HG02981 (cell line): ENCODE data around the gene AMH.
"Not testable (repeated sequence)": the region's sequence is repeated elsewhere in the genome, so short reads cannot be mapped to it uniquely, and the experiment has no call there.

Source experiments
- ATAC-seq: cut with Tn5 transposase; IDR thresholded peaks from one replicate; pipeline ENCODE4 v1.9.1; 2021; ENCODE audit warnings: mild to moderate bottlenecking, moderate library complexity; ENCODE audit not compliant: unreplicated experiment

AMH gene

DNA sequence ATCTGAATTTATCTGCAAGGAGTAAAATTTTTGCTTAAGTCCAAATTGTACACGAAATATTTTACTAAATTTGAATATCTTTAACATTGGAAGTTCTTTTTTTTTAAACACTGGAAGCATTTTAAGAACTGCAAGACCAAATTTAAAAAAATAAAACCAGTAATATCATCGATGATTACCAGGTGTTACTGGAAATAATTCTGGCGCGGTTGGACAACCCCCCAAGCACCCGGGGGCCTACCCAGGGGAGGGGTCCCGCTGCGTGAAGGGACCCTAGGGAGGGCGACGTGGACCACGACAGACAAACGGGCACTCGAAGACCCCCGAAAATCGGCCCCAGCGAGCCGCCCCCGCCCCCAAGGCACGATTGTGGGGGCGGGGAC lies 19.7 kb downstream of the AMH start:
- ATAC-seq, result no peak

DNA sequence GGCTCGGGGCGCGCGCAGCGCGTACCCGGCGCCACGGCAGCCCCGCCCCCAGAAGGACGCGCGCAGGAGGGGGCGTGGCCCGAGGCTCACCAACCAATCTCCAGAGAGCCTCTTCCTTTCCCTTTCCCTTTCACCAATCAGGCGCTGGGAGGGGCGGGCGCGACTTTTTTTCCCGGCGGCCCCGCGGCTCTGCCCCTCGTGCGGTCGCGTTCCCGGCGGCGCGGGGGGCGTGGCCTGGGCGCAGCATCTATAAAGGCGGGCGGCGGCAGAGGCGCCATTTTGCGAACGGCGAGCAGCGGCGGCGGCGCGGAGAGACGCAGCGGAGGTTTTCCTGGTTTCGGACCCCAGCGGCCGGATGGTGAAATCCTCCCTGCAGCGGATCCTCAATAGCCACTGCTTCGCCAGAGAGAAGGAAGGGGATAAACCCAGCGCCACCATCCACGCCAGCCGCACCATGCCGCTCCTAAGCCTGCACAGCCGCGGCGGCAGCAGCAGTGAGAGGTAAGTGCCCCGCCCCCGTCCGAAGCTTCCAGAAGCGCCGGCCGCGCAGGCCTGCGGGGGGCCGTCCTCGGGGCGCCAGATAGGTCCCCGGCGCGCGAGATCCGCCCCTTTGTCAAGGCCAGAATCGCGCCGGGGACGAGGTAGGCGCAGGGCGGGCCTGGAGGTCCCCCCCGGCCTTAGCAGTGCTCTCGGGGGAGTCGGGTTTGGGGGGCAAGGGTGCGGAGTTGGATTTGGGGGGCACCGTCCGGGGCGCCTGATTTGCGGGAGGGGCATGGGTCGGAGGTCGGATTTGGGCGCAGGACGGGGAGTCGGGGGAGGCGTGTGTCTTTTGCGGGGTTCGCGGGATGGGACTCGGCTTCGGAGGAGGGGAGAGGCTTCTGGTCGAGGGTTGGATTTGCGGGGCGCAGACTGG lies 20.4 kb downstream of the AMH start:
- peak; percentile 53 for ATAC-seq

DNA sequence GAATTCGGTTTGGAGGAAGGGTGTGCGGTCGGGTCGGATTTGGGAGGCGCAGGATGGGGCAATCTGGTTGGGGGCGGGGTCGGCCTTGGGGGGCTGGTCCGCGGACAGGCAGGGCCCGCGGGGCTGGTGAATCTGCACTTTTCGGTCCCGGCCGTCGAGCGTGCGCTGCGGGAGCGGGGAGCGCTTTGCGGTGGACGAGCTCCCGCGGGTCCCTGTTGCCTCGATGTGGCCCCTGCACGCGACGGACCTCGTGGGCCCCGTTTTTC lies 21.0 kb downstream of the AMH start:
- no peak for ATAC-seq

DNA sequence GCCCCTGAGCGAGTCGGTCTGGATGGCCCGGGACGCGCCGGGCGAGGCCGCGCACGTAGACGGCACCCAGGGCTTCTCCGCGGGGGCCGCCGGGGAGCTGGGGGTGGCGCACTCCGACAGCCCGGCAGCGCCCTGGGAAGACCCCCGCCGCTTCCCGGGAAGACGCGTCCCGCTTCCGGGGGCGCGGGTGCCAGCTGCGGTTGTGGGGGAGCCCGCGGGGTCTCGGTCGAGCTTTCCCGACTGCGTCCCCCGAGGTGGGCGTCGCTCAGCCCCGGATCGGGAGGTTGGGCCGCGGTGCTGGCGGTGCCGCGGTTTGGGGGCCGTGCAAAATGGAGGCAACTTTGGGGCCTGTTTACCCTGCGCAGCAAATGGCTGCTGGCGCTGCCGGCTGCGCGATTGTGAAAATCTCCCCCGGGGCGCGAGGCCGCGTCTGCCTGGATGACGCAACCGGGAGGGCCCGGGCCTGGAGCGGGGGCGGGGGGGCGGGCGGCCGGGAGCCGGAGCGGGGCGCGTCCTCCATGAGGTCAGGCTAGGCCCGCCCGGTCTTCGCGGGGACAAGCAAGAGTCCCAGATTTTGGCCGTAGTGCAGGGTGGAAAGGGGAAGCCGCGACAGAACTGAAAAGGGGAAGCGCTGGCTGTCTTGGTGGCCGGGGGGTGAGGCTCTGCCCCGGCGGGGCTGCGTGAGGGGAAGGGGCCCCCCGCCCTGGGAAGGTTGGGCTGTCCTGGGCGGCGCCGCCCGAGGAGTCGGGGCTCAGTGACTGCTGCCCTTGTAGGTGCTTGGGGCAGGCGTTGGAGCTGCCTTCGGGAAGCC lies 21.5 kb downstream of the AMH start:
- ATAC-seq, result no peak

DNA sequence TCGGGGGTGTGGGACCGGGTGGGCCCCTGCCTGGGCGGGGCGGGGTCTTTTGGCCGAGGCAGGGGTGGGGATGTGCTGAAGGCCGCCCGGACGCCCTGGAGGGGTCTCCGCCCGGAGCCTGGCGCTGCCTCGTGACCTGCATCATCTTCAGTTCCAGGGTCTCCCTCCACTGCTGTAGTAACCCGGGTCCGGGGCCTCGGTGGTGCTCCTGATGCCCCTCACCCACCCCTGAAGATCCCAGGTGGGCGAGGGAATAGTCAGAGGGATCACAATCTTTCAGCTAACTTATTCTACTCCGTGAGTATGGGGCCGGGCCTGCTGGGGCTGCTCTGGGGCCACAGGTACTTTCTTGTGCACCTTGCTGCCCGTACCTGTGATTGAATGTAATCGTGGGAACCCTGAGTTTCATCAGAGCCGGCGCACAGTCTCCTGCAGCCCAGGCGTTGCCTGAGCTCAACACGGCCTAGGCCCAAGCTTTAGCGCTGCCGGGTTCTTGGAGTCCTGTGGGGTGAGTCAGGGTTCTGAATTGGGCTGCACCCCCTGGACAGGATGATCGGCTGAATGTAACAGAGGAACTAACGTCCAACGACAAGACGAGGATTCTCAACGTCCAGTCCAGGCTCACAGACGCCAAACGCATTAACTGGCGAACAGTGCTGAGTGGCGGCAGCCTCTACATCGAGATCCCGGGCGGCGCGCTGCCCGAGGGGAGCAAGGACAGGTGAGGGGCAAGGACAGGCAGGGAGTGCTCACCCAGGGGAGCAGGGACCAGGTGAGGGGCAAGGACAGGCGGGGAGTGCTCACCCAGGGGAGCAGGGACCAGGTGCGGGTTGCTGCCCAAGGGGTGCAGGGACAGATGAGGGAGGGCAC lies 22.3 kb downstream of the AMH start:
- no peak for ATAC-seq

DNA sequence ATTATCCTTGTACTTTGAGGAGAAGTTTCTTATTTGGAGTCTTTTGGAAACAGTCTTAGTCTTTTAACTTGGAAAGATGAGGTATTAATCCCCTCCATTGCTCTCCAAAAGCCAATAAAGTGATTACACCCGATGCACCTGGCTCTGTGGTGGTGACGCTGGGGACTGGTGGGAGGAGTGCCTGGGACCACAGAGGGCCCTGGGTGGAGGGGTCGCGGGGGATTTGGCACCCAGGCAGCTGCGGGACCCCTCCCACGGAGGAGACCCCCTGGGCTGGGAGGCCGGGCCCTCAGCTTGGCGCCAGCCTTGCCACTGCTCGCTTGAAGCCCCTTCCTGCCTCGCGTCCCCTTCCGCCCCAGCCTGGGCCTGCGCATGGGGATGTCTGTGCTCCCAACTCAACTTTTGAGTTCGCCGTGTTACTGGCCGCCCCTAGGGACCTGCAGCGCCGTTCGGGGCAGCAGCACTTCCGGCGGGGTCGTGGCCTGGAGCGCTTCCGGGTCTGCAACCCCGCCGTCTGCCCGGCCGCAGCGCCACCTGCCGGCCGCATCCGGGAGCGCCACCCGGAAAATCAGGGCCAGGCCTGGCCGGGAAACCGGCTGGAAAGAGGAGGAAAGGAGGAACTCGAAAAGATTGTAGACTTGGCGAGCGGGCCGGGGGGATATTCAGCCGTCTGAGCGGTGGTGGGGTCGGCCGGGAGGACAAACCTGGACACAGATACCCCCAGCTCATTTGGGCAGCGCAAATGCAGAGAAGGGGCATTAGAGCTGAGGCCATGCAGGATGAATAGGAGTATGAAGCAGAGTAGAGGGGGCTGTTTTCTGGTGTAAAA lies 24.4 kb downstream of the AMH start:
- peak; percentile 30 for ATAC-seq

DNA sequence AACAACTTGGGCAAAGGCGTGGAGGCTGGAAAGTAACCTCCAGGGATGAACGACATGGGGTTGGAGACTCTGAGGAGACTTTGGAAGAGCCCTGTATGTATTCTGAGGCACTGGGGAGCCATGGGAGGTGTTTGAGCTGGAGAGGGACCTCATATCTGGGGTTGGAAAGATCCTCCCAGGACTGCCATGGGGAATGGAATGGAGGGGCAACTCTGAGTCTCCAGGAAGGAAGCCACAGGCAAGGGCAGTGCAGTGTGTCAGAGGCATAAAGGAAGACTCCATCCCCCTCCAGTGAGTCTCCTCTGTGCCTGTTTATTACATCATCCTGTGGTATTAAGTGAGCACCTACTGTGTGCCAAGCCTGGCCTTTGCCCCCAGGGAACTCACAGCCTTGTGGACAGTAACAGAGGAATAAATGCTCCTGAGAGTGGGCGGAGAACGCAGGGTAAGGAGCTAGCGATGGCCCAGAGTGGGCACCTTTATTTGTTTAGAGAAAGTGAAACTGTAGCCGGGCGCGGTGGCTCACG lies 25.1 kb downstream of the AMH start:
- ATAC-seq, result no peak

DNA sequence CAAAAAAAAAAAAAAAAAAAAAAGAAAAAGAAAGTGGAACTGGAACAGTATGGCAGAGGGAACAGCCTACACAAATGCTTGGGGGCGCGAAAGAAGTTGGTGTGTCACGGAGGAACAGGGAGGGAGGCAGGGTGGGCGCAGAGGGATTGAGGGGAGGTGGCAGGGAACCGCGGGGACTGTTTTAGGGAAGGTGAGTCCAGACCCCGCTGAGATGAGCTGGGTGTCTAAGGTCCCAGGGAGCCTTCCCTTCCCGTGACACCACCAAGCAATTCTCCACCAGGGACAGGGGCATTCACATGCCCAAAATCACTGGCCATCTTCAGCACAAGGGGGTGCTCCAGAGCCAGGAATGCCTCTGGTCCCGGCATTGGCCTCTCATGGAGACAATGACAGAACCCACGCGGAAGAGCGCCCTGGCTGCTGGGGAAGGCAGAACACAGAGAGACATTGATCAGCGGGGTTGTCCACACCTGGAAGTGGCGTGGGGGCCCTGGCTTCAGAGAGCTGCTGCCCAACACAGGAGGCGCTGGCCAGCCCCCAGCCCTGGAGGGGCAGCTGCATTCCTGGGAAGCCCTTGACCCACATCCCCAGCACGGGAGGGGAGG lies 25.9 kb downstream of the AMH start:
- ATAC-seq, result no peak

DNA sequence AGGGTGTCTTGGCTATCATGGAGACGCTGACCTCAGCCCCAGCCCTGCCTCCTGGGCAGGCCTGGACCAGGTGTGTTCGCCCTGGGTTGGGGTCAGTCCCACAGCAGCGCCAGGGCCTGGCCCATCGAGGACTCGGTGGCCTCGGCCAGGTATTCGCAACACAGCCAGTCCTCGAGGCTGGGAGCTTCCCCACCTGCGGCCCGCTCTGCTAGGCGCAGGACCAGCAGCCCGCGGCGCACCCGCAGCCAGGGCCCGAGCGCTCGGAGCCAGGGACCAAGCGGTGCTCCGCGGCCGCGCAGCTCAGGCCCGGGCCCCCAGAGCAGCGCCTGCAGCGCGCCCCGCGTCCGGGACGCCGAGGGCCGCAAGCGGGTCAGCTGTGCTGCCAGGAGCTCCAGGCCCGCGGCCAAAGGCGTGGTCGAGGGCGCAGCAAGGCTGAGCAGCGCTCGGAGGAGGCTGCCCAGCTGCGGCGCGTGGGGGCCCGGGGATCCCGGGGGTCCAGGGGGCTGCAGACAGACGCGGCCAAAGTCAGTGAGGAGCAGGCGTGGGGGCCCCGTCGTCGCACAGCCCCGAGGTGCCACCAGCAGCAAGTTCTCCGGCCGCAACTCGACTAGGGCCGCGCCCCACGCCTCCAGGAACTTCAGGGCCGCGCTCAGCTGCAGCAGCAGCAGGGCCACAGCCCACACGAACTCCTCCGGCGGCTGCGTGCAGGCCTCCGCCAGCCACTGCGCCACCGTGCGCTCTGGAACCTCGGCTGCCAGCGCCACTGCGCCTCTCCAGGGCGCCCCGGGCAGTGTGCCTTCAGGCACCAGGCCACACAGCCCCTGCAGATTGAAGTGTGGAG lies 26.7 kb downstream of the AMH start:
- no peak for ATAC-seq

DNA sequence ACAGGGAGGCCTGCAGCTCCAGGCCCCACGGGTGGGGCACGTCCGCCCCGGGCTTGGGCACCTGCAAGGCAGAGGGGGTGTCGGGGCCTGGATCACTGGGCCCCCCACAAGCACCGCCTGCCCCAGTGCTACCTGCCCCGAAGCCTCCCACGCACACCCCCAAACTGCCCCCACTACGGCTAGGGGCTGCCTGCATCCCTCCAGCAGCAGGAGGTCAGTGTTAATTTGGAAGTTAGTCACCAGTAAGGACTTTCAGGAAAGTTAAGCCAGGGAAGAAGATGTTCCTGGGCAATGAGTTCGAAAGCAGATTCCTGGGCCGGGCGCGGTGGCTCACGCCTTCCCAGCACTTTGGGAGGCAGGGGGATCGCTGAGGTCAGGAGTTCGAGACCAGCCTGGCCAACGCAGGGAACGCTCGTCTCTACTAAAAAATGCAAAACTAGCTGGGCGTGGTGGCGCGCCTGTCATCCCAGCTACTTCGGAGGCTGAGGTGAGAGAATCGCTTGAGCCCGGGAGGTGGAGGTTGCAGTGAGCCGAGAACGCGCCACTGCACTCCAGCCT lies 27.4 kb downstream of the AMH start:
- no peak for ATAC-seq

DNA sequence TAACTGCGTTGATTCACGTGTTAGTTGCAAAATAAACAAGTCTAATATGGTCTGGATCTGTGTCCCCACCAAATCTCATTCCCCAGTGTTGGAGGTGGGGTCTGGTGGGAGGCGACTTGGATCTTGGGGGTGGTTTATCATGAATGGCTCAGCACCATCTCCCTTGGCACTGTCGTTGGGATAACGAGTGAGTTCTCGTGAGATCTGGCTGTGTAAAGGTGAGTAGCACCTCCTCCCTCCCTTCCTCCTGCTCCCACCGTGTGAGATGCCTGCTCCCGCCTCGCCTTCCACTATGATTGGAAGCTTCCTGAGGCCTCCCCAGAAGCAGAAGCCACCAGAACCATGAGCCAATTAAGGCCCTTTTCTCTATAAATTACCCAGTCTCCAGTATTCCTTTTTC lies 28.0 kb downstream of the AMH start:
- no peak for ATAC-seq

DNA sequence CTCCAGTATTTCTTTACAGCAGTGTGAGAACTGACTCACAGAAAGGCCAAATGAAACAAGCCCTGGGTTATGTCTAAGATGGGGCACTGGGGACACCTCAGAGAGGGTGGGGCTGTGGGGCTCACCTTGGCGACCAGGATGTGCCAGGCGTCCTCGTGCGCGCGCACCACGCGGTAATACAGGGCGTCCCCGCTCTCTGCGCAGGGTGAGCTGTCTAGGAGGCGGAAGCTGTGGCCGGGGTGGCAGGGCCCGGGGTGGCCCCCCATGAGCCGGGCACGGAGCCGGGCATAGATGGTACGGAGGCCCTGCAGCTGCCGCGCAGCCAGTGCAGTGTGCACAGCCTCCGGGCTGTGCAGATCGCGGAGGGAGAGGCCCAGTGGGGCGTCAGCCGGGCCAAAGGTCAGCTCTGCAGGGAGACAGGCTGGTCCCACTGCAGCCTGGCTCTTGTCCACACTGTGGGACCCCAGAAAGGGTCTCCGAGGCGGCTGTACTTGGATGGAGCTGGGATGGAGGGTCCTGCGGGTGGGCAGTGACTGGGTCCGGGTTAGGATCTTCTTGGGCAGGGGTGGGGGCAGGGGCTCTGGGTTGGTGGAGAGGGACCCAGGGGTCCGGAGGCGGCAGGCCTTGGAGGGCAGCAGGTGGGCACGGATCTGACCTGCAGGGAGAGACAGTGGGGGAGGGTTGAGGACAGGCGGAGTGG lies 29.5 kb downstream of the AMH start:
- ATAC-seq, result no peak

DNA sequence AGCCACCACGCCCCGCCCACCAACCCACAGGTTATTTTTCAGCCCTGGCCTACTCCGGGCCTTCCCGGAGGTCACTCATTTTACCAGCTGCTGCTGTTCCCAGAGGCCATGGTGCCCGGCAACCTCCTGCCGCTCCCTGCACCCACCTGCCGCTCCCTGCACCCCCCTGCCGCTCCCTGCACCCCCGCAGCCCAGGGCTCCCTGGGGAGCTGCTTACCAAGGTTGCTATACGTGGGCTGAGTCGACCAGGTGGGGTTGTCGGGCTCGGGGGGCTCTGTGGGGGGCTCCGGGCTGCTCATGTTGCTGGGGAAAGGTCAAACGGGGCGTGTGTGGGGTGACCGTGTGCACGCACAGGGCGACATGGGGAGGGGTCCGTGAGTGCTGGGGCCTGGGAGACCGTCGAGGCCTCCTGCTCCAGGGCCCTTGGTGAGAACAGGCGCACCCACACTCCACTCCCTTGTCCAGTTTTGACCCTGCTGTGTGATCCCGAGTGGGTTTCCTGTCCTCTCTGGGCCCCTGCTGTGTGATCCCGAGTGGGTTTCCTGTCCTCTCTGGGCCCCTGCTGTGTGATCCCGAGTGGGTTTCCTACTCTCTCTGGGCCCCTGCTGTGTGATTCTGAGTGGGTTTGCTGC lies 31.6 kb downstream of the AMH start:
- ATAC-seq, result no peak

DNA sequence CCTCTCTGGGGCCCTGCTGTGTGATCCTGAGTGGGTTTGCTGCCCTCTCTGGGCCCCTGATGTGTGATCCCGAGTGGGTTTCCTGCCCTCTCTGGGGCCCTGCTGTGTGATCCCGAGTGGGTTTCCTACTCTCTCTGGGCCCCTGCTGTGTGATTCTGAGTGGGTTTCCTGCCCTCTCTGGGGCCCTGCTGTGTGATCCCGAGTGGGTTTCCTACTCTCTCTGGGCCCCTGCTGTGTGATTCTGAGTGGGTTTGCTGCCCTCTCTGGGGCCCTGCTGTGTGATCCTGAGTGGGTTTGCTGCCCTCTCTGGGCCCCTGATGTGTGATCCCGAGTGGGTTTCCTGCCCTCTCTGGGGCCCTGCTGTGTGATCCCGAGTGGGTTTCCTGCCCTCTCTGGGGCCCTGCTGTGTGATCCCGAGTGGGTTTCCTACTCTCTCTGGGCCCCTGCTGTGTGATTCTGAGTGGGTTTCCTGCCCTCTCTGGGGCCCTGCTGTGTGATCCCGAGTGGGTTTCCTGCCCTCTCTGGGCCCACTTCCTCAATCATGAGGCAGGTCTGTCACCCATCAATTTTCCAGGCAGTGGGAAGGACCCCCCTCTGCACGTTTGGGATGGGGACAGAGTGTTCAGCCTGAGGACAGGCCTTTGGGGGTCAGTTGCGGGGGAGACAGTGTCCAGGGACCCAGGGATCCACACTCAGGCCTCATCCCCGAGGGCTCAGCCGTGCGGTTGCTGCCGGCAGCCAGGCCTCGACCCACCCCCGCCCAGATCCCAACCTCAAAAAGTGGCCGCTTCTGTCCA lies 32.3 kb downstream of the AMH start:
- not testable (repeated sequence) for ATAC-seq

DNA sequence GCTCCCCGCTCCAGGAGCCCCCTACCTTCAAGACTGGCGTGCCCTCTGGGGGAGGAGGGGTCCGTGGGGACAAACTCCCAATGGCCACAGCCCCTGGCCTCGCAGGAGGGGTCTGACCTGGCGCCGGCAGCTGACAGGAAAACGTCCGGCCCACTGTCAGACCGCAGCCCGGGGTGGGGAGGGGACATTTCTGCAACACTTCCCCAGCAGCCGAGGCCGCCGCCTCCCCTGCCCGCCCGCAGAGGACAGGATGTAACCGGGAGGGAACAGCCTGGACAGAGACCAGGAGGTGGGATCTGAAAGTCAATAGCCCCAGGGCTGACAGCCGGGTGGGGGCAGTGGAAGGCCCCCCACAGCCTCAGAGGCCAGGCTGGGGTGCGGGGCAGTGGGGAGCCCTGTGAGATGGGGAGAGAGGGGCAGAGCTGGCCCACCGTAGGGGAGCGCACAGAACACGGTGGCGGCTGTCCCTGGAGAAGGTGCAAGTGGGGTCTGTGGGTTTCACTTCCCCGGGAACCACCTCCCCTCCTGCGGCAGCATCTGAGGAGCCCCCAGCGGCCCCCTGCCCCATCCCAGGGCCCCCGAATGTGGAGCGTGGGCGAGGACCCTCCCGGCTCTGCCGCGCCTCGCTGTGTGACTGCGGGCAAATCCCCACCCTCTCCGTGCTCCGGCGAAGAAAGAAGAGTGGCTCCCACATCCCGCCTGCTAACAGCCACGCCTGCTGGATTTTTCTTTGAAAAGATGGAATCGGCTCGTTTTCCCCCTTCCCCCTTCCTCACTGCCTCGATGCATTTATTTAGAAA lies 33.1 kb downstream of the AMH start, which contains the start of gene PEAK3:
TSS of gene PEAK3 (minus strand) at position 114 of the 800 bp plus-strand sequence. CDS start 1,244 bp downstream, outside the sequence.
- ATAC-seq, result no peak

DNA sequence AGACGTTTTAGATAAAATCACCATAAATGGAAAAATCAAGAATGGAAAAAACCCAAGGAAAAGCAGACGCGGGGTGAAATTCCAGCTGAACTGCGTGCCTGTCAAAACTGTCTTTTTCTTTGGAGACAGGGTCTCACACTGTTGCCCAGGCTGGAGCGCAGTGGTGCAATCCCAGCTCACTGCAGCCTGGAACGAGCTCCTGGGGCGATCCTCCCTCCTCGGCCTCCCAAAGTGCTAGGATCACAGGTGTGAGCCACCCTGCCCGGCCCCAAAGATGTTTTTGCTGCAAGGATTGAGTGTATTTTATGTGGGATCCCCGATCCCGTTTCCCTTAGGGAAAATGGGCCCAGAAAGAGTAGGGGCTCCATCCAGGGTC lies 33.7 kb downstream of the AMH start:
- no peak for ATAC-seq
